Measurements from ENCODE around the gene NCR2.

NCR2 gene

GRCh38 chr6:41359617-41360313, 24.4 kb downstream of the NCR2 start:
- no peak for DNase-seq (ENCODE audit: low spot score)

- no peak for DNase-seq (ENCODE audit: low spot score)
Measured at GRCh38 chr6:41360314-41360685, 24.9 kb downstream of the NCR2 start.

- no peak for DNase-seq (ENCODE audit: low spot score)
Measured at GRCh38 chr6:41366150-41366549, 30.7 kb downstream of the NCR2 start.

GRCh38 chr6:41367061-41367460, 31.7 kb downstream of the NCR2 start:
- DNase-seq (ENCODE audit: low spot score), result no peak

- peak; percentile 76 for DNase-seq (ENCODE audit: low spot score)
Measured at GRCh38 chr6:41367700-41368099, 32.3 kb downstream of the NCR2 start.

- peak; percentile 45 for DNase-seq (ENCODE audit: low spot score)
Measured at GRCh38 chr6:41370488-41371111, 35.2 kb downstream of the NCR2 start.

GRCh38 chr6:41371461-41371991, 36.1 kb downstream of the NCR2 start:
- DNase-seq (ENCODE audit: low spot score), result no peak

- no peak for DNase-seq (ENCODE audit: low spot score)
Measured at GRCh38 chr6:41371992-41372831, 36.8 kb downstream of the NCR2 start.

GRCh38 chr6:41372832-41373626, 37.6 kb downstream of the NCR2 start:
- DNase-seq (ENCODE audit: low spot score), result no peak

GRCh38 chr6:41373627-41373918, 38.2 kb downstream of the NCR2 start:
- DNase-seq (ENCODE audit: low spot score), result no peak

GRCh38 chr6:41373919-41374617, 38.7 kb downstream of the NCR2 start:
- DNase-seq (ENCODE audit: low spot score), result no peak

- no peak for DNase-seq (ENCODE audit: low spot score)
Measured at GRCh38 chr6:41374618-41375590, 39.5 kb downstream of the NCR2 start.

- no peak for DNase-seq (ENCODE audit: low spot score)
Measured at GRCh38 chr6:41375598-41376151, 40.3 kb downstream of the NCR2 start.

GRCh38 chr6:41376176-41376575, 40.8 kb downstream of the NCR2 start:
- no peak for DNase-seq (ENCODE audit: low spot score)

- no peak for DNase-seq (ENCODE audit: low spot score)
Measured at GRCh38 chr6:41377071-41377470, 41.7 kb downstream of the NCR2 start.

GRCh38 chr6:41379306-41379705, 43.9 kb downstream of the NCR2 start:
- DNase-seq (ENCODE audit: low spot score), result no peak

- DNase-seq (ENCODE audit: low spot score), result no peak
Measured at GRCh38 chr6:41386594-41386993, 51.2 kb downstream of the NCR2 start.

- no peak for DNase-seq (ENCODE audit: low spot score)
Measured at GRCh38 chr6:41392246-41392645, 56.8 kb downstream of the NCR2 start.

- DNase-seq (ENCODE audit: low spot score), result no peak
Measured at GRCh38 chr6:41396335-41396734, 60.9 kb downstream of the NCR2 start.

- no peak for DNase-seq (ENCODE audit: low spot score)
Measured at GRCh38 chr6:41399424-41399823, 64.0 kb downstream of the NCR2 start.
